Lung (tissue), 16 donors: Measurements from ENCODE around the gene SFXN5. TPM values are rescaled to one million over a fixed set of nuclear protein-coding genes. Genes with fewer than 3 reads are reported as not detected.
"Not testable (repeated sequence)": the region's sequence is repeated elsewhere in the genome, so short reads cannot be mapped to it uniquely, and the experiment has no call there.

ENCODE experiments used
- ATAC-seq: fragments of 200-7000 bp; cut with Tn5 transposase; one replicate; pipeline ENCODE4 v1.9.1; 2020; ENCODE audit warnings: moderate number of reproducible peaks; ENCODE audit not compliant: insufficient read depth, low FRiP score
- DNase-seq, 3 donors: peaks; one replicate each; pipeline ENCODE4 v3.0.0-alpha.2; 2013 to 2017
- H3K27ac ChIP-seq, 2 donors: one replicate each; pipeline ENCODE4 v1.5.1; 2013; ENCODE audit warnings: mild to moderate bottlenecking in 2 of 2, moderate library complexity in 2 of 2, control low read depth in 1 of 2, inconsistent platforms in 1 of 2, low read depth in 1 of 2, low read length in 1 of 2
- H3K27me3 ChIP-seq, 3 donors: one replicate each; pipeline ENCODE4 v1.5.1; 2013; ENCODE audit warnings: low read length in 2 of 3; ENCODE audit not compliant: control insufficient read depth in 3 of 3, insufficient read depth in 3 of 3
- H3K36me3 ChIP-seq, 4 donors: one replicate each; pipeline ENCODE4 v1.5.1; 2013; ENCODE audit warnings: low read length in 4 of 4, mild to moderate bottlenecking in 1 of 4, moderate library complexity in 1 of 4; ENCODE audit not compliant: control insufficient read depth in 4 of 4, insufficient read depth in 4 of 4
- H3K4me1 ChIP-seq, 5 donors: one replicate each; pipeline ENCODE4 v1.5.1; 2013; ENCODE audit warnings: low read length in 5 of 5, mild to moderate bottlenecking in 2 of 5, moderate library complexity in 1 of 5; ENCODE audit not compliant: control insufficient read depth in 5 of 5, insufficient read depth in 5 of 5
- H3K4me3 ChIP-seq: one replicate; pipeline ENCODE4 v1.5.1; 2013; ENCODE audit warnings: mild to moderate bottlenecking, control low read depth, moderate library complexity
- H3K9ac ChIP-seq, 2 donors: one replicate each; pipeline ENCODE4 v1.5.1; 2013; ENCODE audit warnings: low read length in 2 of 2, control low read depth in 1 of 2; ENCODE audit not compliant: insufficient read depth in 1 of 2
- H3K9me3 ChIP-seq, 4 donors: one replicate each; pipeline ENCODE4 v1.5.1; 2013; ENCODE audit warnings: low read length in 3 of 4, mild to moderate bottlenecking in 1 of 4, moderate library complexity in 1 of 4; ENCODE audit not compliant: control insufficient read depth in 4 of 4, insufficient read depth in 3 of 4
- CTCF ChIP-seq: IDR thresholded peaks from 2 replicates; pipeline ENCODE4 v1.5.1; 2012; ENCODE audit warnings: mild to moderate bottlenecking; ENCODE audit errors: control extremely low read depth, extremely low read depth
- WGBS, 2 donors: extraction: QIAGEN DNeasy Blood & Tissue Kit; methylation state at CpG; one replicate each; pipeline ENCODE4 v1.1.7; 2013; 5-methylcytosine and 5-hydroxymethylcytosine counted together
- long read RNA-seq, 5 donors: transcript quantifications; one replicate each; lab custom pipeline, GENCODE V29; 2026
- polyA plus RNA-seq, 2 donors: library from polyadenylated mRNA; stranded (reverse); fragments of 200-250 nt; gene quantifications; one replicate each; pipeline ENCODE4 v1.2.1, GENCODE V29; 2013
- total RNA-seq, 2 donors: library from RNA; depleted of rRNA in 1 of 2; stranded (reverse); fragments of >200 nt in 1 of 2; gene quantifications; one replicate each; pipeline ENCODE4 v1.2.1, GENCODE V29; 2014 to 2021
- donor health status: control.
- donor health status: control.
- donor health status: Bipolar disorder and iron deficiency.
- donor health status: healthy.
- donor health status: DM: yes; HTN: yes; CAD: no.

SFXN5 gene
- total RNA-seq, result 10 to 100 TPM; 10.4 to 15.6 TPM
- polyA plus RNA-seq, result 1 to 10 TPM; 8.3 to 8.9 TPM
- long read RNA-seq, donor 1, full-length matches to known transcripts, result 1 of 1 reads
- long read RNA-seq, donor 1, partial matches to known transcripts, result 0 of 1 reads
- long read RNA-seq, donor 1, other reads (novel, unspliced or antisense), result 0 of 1 reads
- long read RNA-seq, donor 2, result 0 reads
- long read RNA-seq, donor 3, result 0 reads
- long read RNA-seq, donor 4, full-length matches to known transcripts, result 1 of 1 reads
- long read RNA-seq, donor 4, partial matches to known transcripts, result 0 of 1 reads
- long read RNA-seq, donor 4, other reads (novel, unspliced or antisense), result 0 of 1 reads
- long read RNA-seq, donor 5, result 0 reads

- Histone ChIP-seq H3K4me3 (peak within 1 kb of the TSS; percentile 68), H3K9me3 (no peaks in the 10 kb centered on the region), H3K36me3 (peaks cover 0 to 12% (median 0%) of the 10 kb centered on the region in 4 donors), H3K9ac (peak within 1 kb of the TSS; percentile 34 to 67), H3K4me1 (peaks cover 0 to 26% (median 13%) of the 10 kb centered on the region in 5 donors), H3K27me3 (no peaks in the 10 kb centered on the region), H3K27ac (peak within 1 kb of the TSS; percentile 92 to 99)
- peak; percentile 98 for DNase-seq
- ATAC-seq, result peak; percentile 96
- WGBS, 2 donors, result 1% methylated on average over 60 to 67 of the region's 67 CpGs
- no peak for TF ChIP-seq CTCF
These were observed at the start of gene SFXN5 for GRCh38 chr2:73071360-73072128. TSS of gene SFXN5 (minus strand) at chr2:73071712. CDS start at chr2:73071705, 7 bp downstream.

GRCh38 chr2:73119611-73120239 lies 48.2 kb upstream of the SFXN5 start:
- not testable (repeated sequence) for ATAC-seq, DNase-seq, H3K27ac ChIP-seq, H3K4me1 ChIP-seq, H3K9ac ChIP-seq, H3K27me3 ChIP-seq, H3K4me3 ChIP-seq, H3K36me3 ChIP-seq, H3K9me3 ChIP-seq
- WGBS, 2 donors, result 86 to 90% methylated on average over 11 of the region's 11 CpGs

GRCh38 chr2:73117441-73117840 lies 45.9 kb upstream of the SFXN5 start:
- Histone ChIP-seq H3K9me3 (no peaks in the 10 kb centered on the region), H3K4me1 (peaks cover 0 to 5% (median 0%) of the 10 kb centered on the region in 5 donors), H3K4me3 (no peak overlapping the region), H3K9ac (no peak overlapping the region), H3K36me3 (no peaks in the 10 kb centered on the region), H3K27me3 (no peaks in the 10 kb centered on the region), H3K27ac (no peak overlapping the region)
- no peak for TF ChIP-seq CTCF
- ATAC-seq (no peak), DNase-seq (no peak)
- 88 to 89% methylated on average over 1 of the region's 1 CpG for WGBS, 2 donors
